ENCODE results near the gene CANT1. TPM values are rescaled to one million over a fixed set of nuclear protein-coding genes. Genes with fewer than 3 reads are reported as not detected.

CANT1 gene
- total RNA-seq, 3 donors from 2014 or later, result 46.7 to 68.6 (median 55.5) TPM

GRCh38 chr17:79001190-79002020 is 8.2 kb downstream of the CANT1 start:
- H3K36me3 Mint-ChIP-seq (ENCODE audit: insufficient read depth), result peaks cover 17% of the 10 kb centered on the region
- peaks cover 19% of the 10 kb centered on the region for H3K4me1 Mint-ChIP-seq (ENCODE audit: low read depth)
- no peaks in the 10 kb centered on the region for H3K9me3 Mint-ChIP-seq
- ATAC-seq (no peak), DNase-seq (no peak)
- no peaks in the 10 kb centered on the region for H3K27me3 Mint-ChIP-seq (ENCODE audit: low read depth)
- H3K4me3 Mint-ChIP-seq, result no peak overlapping the region

- Mint-ChIP-seq H3K4me3 (no peak overlapping the region), H3K9me3 (no peaks in the 10 kb centered on the region), H3K4me1 (ENCODE audit: low read depth) (peaks cover 11% of the 10 kb centered on the region), H3K36me3 (ENCODE audit: insufficient read depth) (peaks cover 20% of the 10 kb centered on the region), H3K27me3 (ENCODE audit: low read depth) (no peaks in the 10 kb centered on the region)
- no peak for ATAC-seq
- no peak for DNase-seq
These were observed 9.0 kb downstream of the CANT1 start for GRCh38 chr17:79000396-79001189.

GRCh38 chr17:78999947-79000395 is 9.6 kb downstream of the CANT1 start:
- Mint-ChIP-seq H3K4me3 (no peak overlapping the region), H3K4me1 (ENCODE audit: low read depth) (peaks cover 6% of the 10 kb centered on the region), H3K9me3 (no peaks in the 10 kb centered on the region), H3K36me3 (ENCODE audit: insufficient read depth) (peaks cover 20% of the 10 kb centered on the region), H3K27me3 (ENCODE audit: low read depth) (no peaks in the 10 kb centered on the region)
- DNase-seq (no peak), ATAC-seq (no peak)

GRCh38 chr17:78999056-78999768 is 10.4 kb downstream of the CANT1 start:
- Mint-ChIP-seq H3K4me1 (ENCODE audit: low read depth) (peaks cover 6% of the 10 kb centered on the region), H3K9me3 (no peaks in the 10 kb centered on the region), H3K4me3 (no peak overlapping the region), H3K27me3 (ENCODE audit: low read depth) (no peaks in the 10 kb centered on the region), H3K36me3 (ENCODE audit: insufficient read depth) (peaks cover 20% of the 10 kb centered on the region)
- ATAC-seq (no peak), DNase-seq (no peak)

GRCh38 chr17:78998311-78999055 is 11.1 kb downstream of the CANT1 start:
- Mint-ChIP-seq H3K27me3 (ENCODE audit: low read depth) (no peaks in the 10 kb centered on the region), H3K4me3 (no peak overlapping the region), H3K9me3 (no peaks in the 10 kb centered on the region), H3K4me1 (ENCODE audit: low read depth) (peaks cover 6% of the 10 kb centered on the region), H3K36me3 (ENCODE audit: insufficient read depth) (peaks cover 21% of the 10 kb centered on the region)
- no peak for DNase-seq
- no peak for ATAC-seq

- DNase-seq (no peak), ATAC-seq (no peak)
- H3K4me1 Mint-ChIP-seq (ENCODE audit: low read depth), result peaks cover 7% of the 10 kb centered on the region
- H3K9me3 Mint-ChIP-seq, result no peaks in the 10 kb centered on the region
- peaks cover 25% of the 10 kb centered on the region for H3K36me3 Mint-ChIP-seq (ENCODE audit: insufficient read depth)
- no peaks in the 10 kb centered on the region for H3K27me3 Mint-ChIP-seq (ENCODE audit: low read depth)
- no peak overlapping the region for H3K4me3 Mint-ChIP-seq
These were observed 11.7 kb downstream of the CANT1 start for GRCh38 chr17:78997881-78998280.

GRCh38 chr17:78997231-78997741 is 12.3 kb downstream of the CANT1 start:
- DNase-seq (no peak), ATAC-seq (no peak)
- peaks cover 5% of the 10 kb centered on the region for H3K4me1 Mint-ChIP-seq (ENCODE audit: low read depth)
- no peaks in the 10 kb centered on the region for H3K9me3 Mint-ChIP-seq
- no peak overlapping the region for H3K4me3 Mint-ChIP-seq
- no peaks in the 10 kb centered on the region for H3K27me3 Mint-ChIP-seq (ENCODE audit: low read depth)
- peaks cover 23% of the 10 kb centered on the region for H3K36me3 Mint-ChIP-seq (ENCODE audit: insufficient read depth)

- Mint-ChIP-seq H3K4me3 (no peak overlapping the region), H3K36me3 (ENCODE audit: insufficient read depth) (peaks cover 23% of the 10 kb centered on the region), H3K4me1 (ENCODE audit: low read depth) (peaks cover 5% of the 10 kb centered on the region), H3K27me3 (ENCODE audit: low read depth) (no peaks in the 10 kb centered on the region), H3K9me3 (no peaks in the 10 kb centered on the region)
- DNase-seq, result no peak
- ATAC-seq, result no peak
These were observed 12.8 kb downstream of the CANT1 start for GRCh38 chr17:78996781-78997201.

GRCh38 chr17:78995761-78996451 is 13.7 kb downstream of the CANT1 start:
- peaks cover 5% of the 10 kb centered on the region for H3K4me1 Mint-ChIP-seq (ENCODE audit: low read depth)
- no peak for DNase-seq
- no peaks in the 10 kb centered on the region for H3K27me3 Mint-ChIP-seq (ENCODE audit: low read depth)
- H3K9me3 Mint-ChIP-seq, result no peaks in the 10 kb centered on the region
- ATAC-seq, result no peak
- no peak overlapping the region for H3K4me3 Mint-ChIP-seq
- peaks cover 28% of the 10 kb centered on the region for H3K36me3 Mint-ChIP-seq (ENCODE audit: insufficient read depth)

GRCh38 chr17:78995022-78995760 is 14.4 kb downstream of the CANT1 start:
- H3K36me3 Mint-ChIP-seq (ENCODE audit: insufficient read depth), result peaks cover 30% of the 10 kb centered on the region
- H3K4me1 Mint-ChIP-seq (ENCODE audit: low read depth), result peaks cover 5% of the 10 kb centered on the region
- no peak overlapping the region for H3K4me3 Mint-ChIP-seq
- no peaks in the 10 kb centered on the region for H3K27me3 Mint-ChIP-seq (ENCODE audit: low read depth)
- DNase-seq (no peak), ATAC-seq (no peak)
- H3K9me3 Mint-ChIP-seq, result no peaks in the 10 kb centered on the region

GRCh38 chr17:78993981-78994671 is 15.4 kb downstream of the CANT1 start:
- Mint-ChIP-seq H3K9me3 (no peaks in the 10 kb centered on the region), H3K4me1 (ENCODE audit: low read depth) (peaks cover 5% of the 10 kb centered on the region), H3K4me3 (no peak overlapping the region), H3K36me3 (ENCODE audit: insufficient read depth) (peaks cover 28% of the 10 kb centered on the region), H3K27me3 (ENCODE audit: low read depth) (no peaks in the 10 kb centered on the region)
- ATAC-seq (no peak), DNase-seq (no peak)

GRCh38 chr17:78993241-78993956 is 16.2 kb downstream of the CANT1 start:
- Mint-ChIP-seq H3K36me3 (ENCODE audit: insufficient read depth) (peaks cover 28% of the 10 kb centered on the region), H3K9me3 (no peaks in the 10 kb centered on the region)

More at GRCh38 chr17:78993241-78993956, 16.2 kb downstream of the CANT1 start:
- peak; percentile 73 to 80 for ATAC-seq
- no peaks in the 10 kb centered on the region for H3K27me3 Mint-ChIP-seq (ENCODE audit: low read depth)
- peaks cover 5% of the 10 kb centered on the region for H3K4me1 Mint-ChIP-seq (ENCODE audit: low read depth)
- no peak overlapping the region for H3K4me3 Mint-ChIP-seq
- peak; percentile 40 for DNase-seq

All from activated T-cell treated with anti-CD3 and anti-CD28 coated beads, Interleukin-2, amount 50 U/mL, for 4 hours (primary cell).